Measurements from ENCODE around the gene MSI2.

MSI2 gene

GRCh38 chr17:57337390-57337789 lies 81.1 kb downstream of the MSI2 start:
- DNase-seq (ENCODE audit: low spot score in 2 of 2) (no peak), ATAC-seq (replicated peaks; ENCODE audit: extremely low read depth, poor library complexity, severe bottlenecking) (no peak)
- H3K4me3 Mint-ChIP-seq = no peak overlapping the region
- H3K27ac Mint-ChIP-seq (ENCODE audit: low read depth) = peak overlapping the region; percentile 41
- H3K36me3 Mint-ChIP-seq (ENCODE audit: insufficient read depth) = peaks cover 4% of the 10 kb centered on the region
- H3K9me3 Mint-ChIP-seq = no peaks in the 10 kb centered on the region
- no peaks in the 10 kb centered on the region for H3K27me3 Mint-ChIP-seq
- H3K4me1 Mint-ChIP-seq = peaks cover 40% of the 10 kb centered on the region

- ATAC-seq (replicated peaks; ENCODE audit: extremely low read depth, poor library complexity, severe bottlenecking) (no peak), DNase-seq (ENCODE audit: low spot score in 2 of 2) (no peak)
- Mint-ChIP-seq H3K27ac (ENCODE audit: low read depth) (no peak overlapping the region), H3K4me1 (peaks cover 41% of the 10 kb centered on the region), H3K27me3 (no peaks in the 10 kb centered on the region), H3K9me3 (no peaks in the 10 kb centered on the region), H3K36me3 (ENCODE audit: insufficient read depth) (peaks cover 2% of the 10 kb centered on the region), H3K4me3 (no peak overlapping the region)
Observed at GRCh38 chr17:57338257-57338914, 82.1 kb downstream of the MSI2 start.

GRCh38 chr17:57340160-57340981 lies 84.0 kb downstream of the MSI2 start:
- no peak overlapping the region for H3K27ac Mint-ChIP-seq (ENCODE audit: low read depth)
- no peak overlapping the region for H3K4me3 Mint-ChIP-seq
- H3K9me3 Mint-ChIP-seq = no peaks in the 10 kb centered on the region
- H3K27me3 Mint-ChIP-seq = no peaks in the 10 kb centered on the region
- peaks cover 1% of the 10 kb centered on the region for H3K36me3 Mint-ChIP-seq (ENCODE audit: insufficient read depth)
- ATAC-seq (replicated peaks; ENCODE audit: extremely low read depth, poor library complexity, severe bottlenecking) (no peak), DNase-seq (ENCODE audit: low spot score in 2 of 2) (no peak)
- peaks cover 52% of the 10 kb centered on the region for H3K4me1 Mint-ChIP-seq

- no peak overlapping the region for H3K4me3 Mint-ChIP-seq
- ATAC-seq (replicated peaks; ENCODE audit: extremely low read depth, poor library complexity, severe bottlenecking) = no peak
- no peaks in the 10 kb centered on the region for H3K9me3 Mint-ChIP-seq
- no peaks in the 10 kb centered on the region for H3K27me3 Mint-ChIP-seq
- H3K27ac Mint-ChIP-seq (ENCODE audit: low read depth) = no peak overlapping the region
- DNase-seq (ENCODE audit: low spot score in 2 of 2) = no peak
- peaks cover 1% of the 10 kb centered on the region for H3K36me3 Mint-ChIP-seq (ENCODE audit: insufficient read depth)
- H3K4me1 Mint-ChIP-seq = peaks cover 41% of the 10 kb centered on the region
Observed at GRCh38 chr17:57341611-57342540, 85.6 kb downstream of the MSI2 start.

- no peak overlapping the region for H3K4me3 Mint-ChIP-seq
- H3K27me3 Mint-ChIP-seq = no peaks in the 10 kb centered on the region
- no peak overlapping the region for H3K27ac Mint-ChIP-seq (ENCODE audit: low read depth)
Observed at GRCh38 chr17:57342963-57343589, 86.8 kb downstream of the MSI2 start.

GRCh38 chr17:57343717-57344116 lies 87.4 kb downstream of the MSI2 start:
- Mint-ChIP-seq H3K4me1 (peaks cover 43% of the 10 kb centered on the region), H3K9me3 (no peaks in the 10 kb centered on the region), H3K27me3 (no peaks in the 10 kb centered on the region), H3K4me3 (no peak overlapping the region), H3K36me3 (ENCODE audit: insufficient read depth) (peaks cover 3% of the 10 kb centered on the region), H3K27ac (ENCODE audit: low read depth) (no peak overlapping the region)
- ATAC-seq (replicated peaks; ENCODE audit: extremely low read depth, poor library complexity, severe bottlenecking) = no peak
- no peak for DNase-seq (ENCODE audit: low spot score in 2 of 2)

More at GRCh38 chr17:57342963-57343589, 86.8 kb downstream of the MSI2 start:
- no peak for ATAC-seq (replicated peaks; ENCODE audit: extremely low read depth, poor library complexity, severe bottlenecking)
- H3K9me3 Mint-ChIP-seq = no peaks in the 10 kb centered on the region
- H3K36me3 Mint-ChIP-seq (ENCODE audit: insufficient read depth) = peaks cover 4% of the 10 kb centered on the region
- DNase-seq (ENCODE audit: low spot score in 2 of 2) = no peak
- peaks cover 41% of the 10 kb centered on the region for H3K4me1 Mint-ChIP-seq

GRCh38 chr17:57344261-57344660 lies 87.9 kb downstream of the MSI2 start:
- Mint-ChIP-seq H3K27me3 (no peaks in the 10 kb centered on the region), H3K9me3 (no peaks in the 10 kb centered on the region), H3K27ac (ENCODE audit: low read depth) (no peak overlapping the region), H3K36me3 (ENCODE audit: insufficient read depth) (peaks cover 3% of the 10 kb centered on the region), H3K4me3 (no peak overlapping the region), H3K4me1 (peaks cover 40% of the 10 kb centered on the region)
- DNase-seq (ENCODE audit: low spot score in 2 of 2) = no peak
- ATAC-seq (replicated peaks; ENCODE audit: extremely low read depth, poor library complexity, severe bottlenecking) = no peak

GRCh38 chr17:57349541-57350247 lies 93.4 kb downstream of the MSI2 start:
- H3K36me3 Mint-ChIP-seq (ENCODE audit: insufficient read depth) = peaks cover 5% of the 10 kb centered on the region
- H3K9me3 Mint-ChIP-seq = no peaks in the 10 kb centered on the region
- no peak for DNase-seq (ENCODE audit: low spot score in 2 of 2)

GRCh38 chr17:57350266-57350665 lies 93.9 kb downstream of the MSI2 start:
- Mint-ChIP-seq H3K9me3 (no peaks in the 10 kb centered on the region), H3K4me3 (no peak overlapping the region), H3K4me1 (peaks cover 48% of the 10 kb centered on the region), H3K36me3 (ENCODE audit: insufficient read depth) (peaks cover 6% of the 10 kb centered on the region), H3K27ac (ENCODE audit: low read depth) (no peak overlapping the region), H3K27me3 (no peaks in the 10 kb centered on the region)
- ATAC-seq (replicated peaks; ENCODE audit: extremely low read depth, poor library complexity, severe bottlenecking) (no peak), DNase-seq (ENCODE audit: low spot score in 2 of 2) (no peak)

More at GRCh38 chr17:57349541-57350247, 93.4 kb downstream of the MSI2 start:
- H3K27ac Mint-ChIP-seq (ENCODE audit: low read depth) = no peak overlapping the region
- no peak for ATAC-seq (replicated peaks; ENCODE audit: extremely low read depth, poor library complexity, severe bottlenecking)
- H3K27me3 Mint-ChIP-seq = no peaks in the 10 kb centered on the region
- peaks cover 42% of the 10 kb centered on the region for H3K4me1 Mint-ChIP-seq
- no peak overlapping the region for H3K4me3 Mint-ChIP-seq

GRCh38 chr17:57352665-57353175 lies 96.4 kb downstream of the MSI2 start:
- Mint-ChIP-seq H3K27ac (ENCODE audit: low read depth) (no peak overlapping the region), H3K9me3 (no peaks in the 10 kb centered on the region), H3K36me3 (ENCODE audit: insufficient read depth) (peaks cover 8% of the 10 kb centered on the region), H3K4me3 (no peak overlapping the region), H3K27me3 (no peaks in the 10 kb centered on the region), H3K4me1 (peaks cover 67% of the 10 kb centered on the region)
- ATAC-seq (replicated peaks; ENCODE audit: extremely low read depth, poor library complexity, severe bottlenecking) (no peak), DNase-seq (ENCODE audit: low spot score in 2 of 2) (no peak)

- peak overlapping the region; percentile 65 for H3K27ac Mint-ChIP-seq (ENCODE audit: low read depth)
- no peaks in the 10 kb centered on the region for H3K27me3 Mint-ChIP-seq
Observed at GRCh38 chr17:57354673-57355072, 98.3 kb downstream of the MSI2 start.

More at GRCh38 chr17:57354673-57355072, 98.3 kb downstream of the MSI2 start:
- Mint-ChIP-seq H3K4me1 (peaks cover 67% of the 10 kb centered on the region), H3K36me3 (ENCODE audit: insufficient read depth) (peaks cover 6% of the 10 kb centered on the region), H3K9me3 (no peaks in the 10 kb centered on the region), H3K4me3 (no peak overlapping the region)
- DNase-seq (ENCODE audit: low spot score in 2 of 2) (no peak), ATAC-seq (replicated peaks; ENCODE audit: extremely low read depth, poor library complexity, severe bottlenecking) (peak; percentile 54)

Measured in central memory CD8-positive, alpha-beta T cell (primary cell).